Astrocyte of the cerebellum (primary cell): ENCODE measurements around the gene CDC42BPA.

ENCODE experiments used
- DNase-seq: peaks from one replicate; pipeline ENCODE4 v3.0.0-alpha.2; 2011; ENCODE audit warnings: low read depth
- H3K4me3 ChIP-seq: 2 replicates; pipeline ENCODE4 v1.5.1; 2011; ENCODE audit warnings: mild to moderate bottlenecking, low read depth, low read length, moderate library complexity
- in situ Hi-C: cut with HindIII; loops from 2 replicates; pipeline ENCODE4 v1.10.0; 2017; ENCODE audit warnings: low sequenced_read_pairs
- TF ChIP-seq, protein P1 (sequence below): IDR thresholded peaks from 2 replicates; pipeline ENCODE4 v1.5.1; 2012; ENCODE audit warnings: low read length, low read depth, moderate library complexity, mild to moderate bottlenecking; ENCODE audit errors: missing control alignments

CDC42BPA gene

DNA sequence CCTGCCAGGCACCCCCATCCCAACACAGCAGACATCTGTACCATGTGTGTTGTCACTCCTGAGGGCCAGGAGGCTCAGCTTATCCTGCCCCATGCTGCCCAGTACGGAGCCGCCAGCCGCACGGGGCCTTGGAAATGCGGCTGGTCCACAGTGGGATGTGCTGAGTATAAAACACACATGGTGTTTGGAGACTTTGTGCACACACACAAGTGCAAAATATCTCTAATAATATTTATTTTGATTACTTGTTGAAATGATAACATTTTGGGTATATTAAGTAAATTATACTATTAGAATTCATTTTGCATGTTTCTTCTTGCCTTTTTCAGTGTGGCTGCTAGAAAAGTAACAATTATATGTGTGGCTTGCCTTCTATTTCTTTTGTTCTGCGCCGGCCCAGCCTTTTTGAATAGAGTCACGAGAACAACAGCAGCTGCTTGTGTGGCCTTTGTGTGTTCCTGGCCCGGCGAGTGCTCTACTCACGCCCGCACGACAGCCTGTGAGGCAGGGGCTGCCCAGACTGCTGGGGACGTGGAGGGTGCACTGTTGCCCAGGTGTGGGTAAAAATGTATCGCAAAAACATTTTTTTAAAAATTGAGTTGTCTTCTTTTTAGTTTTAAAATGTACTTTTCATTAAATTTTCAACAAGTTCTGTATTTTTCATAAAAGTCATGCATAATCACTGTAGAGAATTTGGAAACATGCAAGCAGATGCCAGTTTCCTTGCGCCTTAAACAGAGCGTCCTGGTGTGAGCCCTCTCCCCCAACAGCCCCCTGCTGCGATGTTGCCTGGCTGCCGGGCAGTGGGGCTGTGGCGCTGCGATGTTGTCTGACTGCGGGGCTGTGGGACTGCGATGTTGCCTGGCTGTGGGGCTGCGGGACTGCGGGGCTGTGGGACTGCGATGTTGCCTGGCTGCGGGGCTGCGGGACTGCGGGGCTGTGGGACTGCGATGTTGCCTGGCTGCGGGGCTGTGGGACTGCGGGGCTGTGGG lies 342.7 kb downstream of the CDC42BPA start:
- TF ChIP-seq, protein P1, sequence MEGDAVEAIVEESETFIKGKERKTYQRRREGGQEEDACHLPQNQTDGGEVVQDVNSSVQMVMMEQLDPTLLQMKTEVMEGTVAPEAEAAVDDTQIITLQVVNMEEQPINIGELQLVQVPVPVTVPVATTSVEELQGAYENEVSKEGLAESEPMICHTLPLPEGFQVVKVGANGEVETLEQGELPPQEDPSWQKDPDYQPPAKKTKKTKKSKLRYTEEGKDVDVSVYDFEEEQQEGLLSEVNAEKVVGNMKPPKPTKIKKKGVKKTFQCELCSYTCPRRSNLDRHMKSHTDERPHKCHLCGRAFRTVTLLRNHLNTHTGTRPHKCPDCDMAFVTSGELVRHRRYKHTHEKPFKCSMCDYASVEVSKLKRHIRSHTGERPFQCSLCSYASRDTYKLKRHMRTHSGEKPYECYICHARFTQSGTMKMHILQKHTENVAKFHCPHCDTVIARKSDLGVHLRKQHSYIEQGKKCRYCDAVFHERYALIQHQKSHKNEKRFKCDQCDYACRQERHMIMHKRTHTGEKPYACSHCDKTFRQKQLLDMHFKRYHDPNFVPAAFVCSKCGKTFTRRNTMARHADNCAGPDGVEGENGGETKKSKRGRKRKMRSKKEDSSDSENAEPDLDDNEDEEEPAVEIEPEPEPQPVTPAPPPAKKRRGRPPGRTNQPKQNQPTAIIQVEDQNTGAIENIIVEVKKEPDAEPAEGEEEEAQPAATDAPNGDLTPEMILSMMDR: no peak
- in situ Hi-C loops: no loop called here
- H3K4me3 ChIP-seq: no peak overlapping the region
- no peak for DNase-seq

GRCh38 chr1:226974544-226975258 lies 343.6 kb downstream of the CDC42BPA start:
- DNase-seq: no peak
- TF ChIP-seq, protein P1: no peak
- in situ Hi-C loops: no loop called here
- no peak overlapping the region for H3K4me3 ChIP-seq

DNA sequence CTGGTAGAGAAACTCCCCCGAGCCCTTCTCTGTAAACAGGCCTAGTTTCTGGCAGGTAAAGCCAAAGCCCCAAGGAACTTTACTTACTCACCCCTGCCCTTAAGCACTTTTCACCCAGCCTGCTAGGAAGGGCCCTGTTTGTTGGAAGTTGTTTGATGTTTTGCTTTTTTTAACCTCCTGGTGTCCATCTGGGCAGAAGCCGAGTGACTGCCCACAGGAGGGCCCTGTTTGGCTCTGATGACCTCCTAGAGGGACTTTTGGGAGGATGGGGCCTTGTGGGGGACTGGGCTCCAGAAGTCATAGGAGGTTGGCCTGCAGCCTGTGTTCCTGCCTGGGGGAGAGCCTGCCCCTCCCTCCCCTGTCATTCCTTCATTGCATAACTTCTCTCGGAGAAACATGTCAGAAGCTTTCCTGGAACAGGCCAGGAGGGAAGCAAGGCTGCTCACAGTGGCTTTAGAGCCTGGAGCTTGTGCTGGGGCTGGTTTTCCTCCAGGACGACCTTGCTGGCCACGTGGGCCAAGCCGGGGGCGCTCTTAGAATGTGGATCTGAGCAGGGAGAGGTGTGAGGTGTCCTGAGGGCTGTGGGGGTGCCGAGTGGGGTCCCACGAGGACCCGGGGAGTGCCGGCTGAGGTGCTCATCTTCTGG lies 344.3 kb downstream of the CDC42BPA start:
- TF ChIP-seq, protein P1: no peak
- in situ Hi-C loops: no loop called here
- DNase-seq: no peak
- H3K4me3 ChIP-seq: no peak overlapping the region

DNA sequence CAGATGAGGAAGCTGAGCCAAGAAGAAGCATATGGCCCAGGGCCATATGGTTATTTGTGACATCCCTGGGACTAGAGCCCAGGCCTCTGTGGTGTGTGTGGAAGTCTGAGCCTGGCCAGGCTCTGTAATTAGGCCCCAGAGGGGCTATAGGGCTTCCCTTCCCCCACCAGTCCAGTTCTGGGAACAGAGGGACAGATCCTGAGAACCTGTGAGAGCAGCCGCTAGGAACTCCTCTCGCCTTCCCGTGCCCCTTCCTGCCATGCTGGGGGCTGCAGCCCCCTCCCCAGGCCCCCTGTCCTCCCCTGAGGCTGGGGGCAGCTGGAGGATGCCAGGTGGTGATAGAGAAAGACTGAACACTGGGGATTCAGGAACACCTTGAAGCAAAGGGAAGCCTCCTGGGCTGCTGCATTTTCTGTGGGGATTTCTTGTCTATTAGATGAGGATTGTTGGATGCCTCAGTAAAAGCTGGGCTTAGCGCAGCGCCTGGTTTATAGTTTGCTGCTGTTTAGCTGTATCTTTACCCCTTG lies 344.9 kb downstream of the CDC42BPA start:
- H3K4me3 ChIP-seq: no peak overlapping the region
- in situ Hi-C loops: no loop called here
- TF ChIP-seq, protein P1: no peak
- DNase-seq: no peak

GRCh38 chr1:226972931-226973330 lies 345.4 kb downstream of the CDC42BPA start:
- no peak for DNase-seq
- in situ Hi-C loops: no loop called here
- no peak overlapping the region for H3K4me3 ChIP-seq
- TF ChIP-seq, protein P1: no peak

- TF ChIP-seq, protein P1: no peak
- DNase-seq: no peak
- H3K4me3 ChIP-seq: no peak overlapping the region
- in situ Hi-C loops: no loop called here
Measured at GRCh38 chr1:226971765-226972164, 346.5 kb downstream of the CDC42BPA start.
